NCI-H1092 (cell line): ENCODE data around the gene DRAM1.
"Not testable (repeated sequence)": the region's sequence is repeated elsewhere in the genome, so short reads cannot be mapped to it uniquely, and the experiment has no call there.

Source experiments
- DNase-seq: peaks from one replicate; lab custom pipeline; 2025; lab: John Stamatoyannopoulos, UW

Gene DRAM1

GRCh38 chr12:101859664-101860607 lies 17.4 kb upstream of the DRAM1 start:
- no peak for DNase-seq

DNA sequence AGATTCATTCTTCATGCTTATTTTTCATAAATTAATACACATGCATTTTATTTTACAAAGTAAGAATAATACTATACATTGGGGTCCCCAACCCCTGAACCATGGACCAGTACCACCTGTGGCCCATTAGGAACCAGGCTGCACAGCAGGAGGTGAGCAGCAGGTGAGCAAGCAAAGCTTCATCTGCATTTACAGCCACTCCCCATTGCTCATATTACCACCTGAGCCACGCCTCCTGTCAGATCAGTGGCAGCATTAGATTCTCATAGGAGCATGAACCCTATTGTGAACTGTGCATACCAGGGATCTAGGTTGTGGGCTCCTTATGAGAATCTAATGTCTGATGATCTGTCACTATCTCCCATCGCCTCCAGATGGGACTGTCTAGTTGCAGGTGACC lies 15.7 kb upstream of the DRAM1 start:
- DNase-seq: not testable (repeated sequence)

DNA sequence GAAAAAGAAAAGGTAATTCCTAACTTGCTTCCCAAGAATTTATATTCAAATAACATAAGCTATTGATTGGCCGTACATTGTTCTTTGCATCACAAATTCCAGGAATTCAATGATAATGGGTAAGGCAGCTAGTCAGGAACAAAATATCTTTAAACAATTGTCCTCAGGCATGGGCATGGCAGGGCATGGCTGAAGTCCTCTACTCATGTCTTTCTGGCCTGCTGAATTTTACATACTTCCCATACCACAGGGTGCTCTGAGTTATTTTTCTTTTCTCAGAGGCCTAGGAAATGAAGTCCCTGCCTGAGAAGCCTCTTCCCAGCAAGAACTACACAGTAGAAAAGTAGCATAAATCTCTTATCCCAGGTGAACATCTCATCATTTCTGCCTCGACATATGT lies 15.1 kb upstream of the DRAM1 start:
- DNase-seq: no peak

GRCh38 chr12:101863981-101864380 lies 13.4 kb upstream of the DRAM1 start:
- DNase-seq: no peak

DNA sequence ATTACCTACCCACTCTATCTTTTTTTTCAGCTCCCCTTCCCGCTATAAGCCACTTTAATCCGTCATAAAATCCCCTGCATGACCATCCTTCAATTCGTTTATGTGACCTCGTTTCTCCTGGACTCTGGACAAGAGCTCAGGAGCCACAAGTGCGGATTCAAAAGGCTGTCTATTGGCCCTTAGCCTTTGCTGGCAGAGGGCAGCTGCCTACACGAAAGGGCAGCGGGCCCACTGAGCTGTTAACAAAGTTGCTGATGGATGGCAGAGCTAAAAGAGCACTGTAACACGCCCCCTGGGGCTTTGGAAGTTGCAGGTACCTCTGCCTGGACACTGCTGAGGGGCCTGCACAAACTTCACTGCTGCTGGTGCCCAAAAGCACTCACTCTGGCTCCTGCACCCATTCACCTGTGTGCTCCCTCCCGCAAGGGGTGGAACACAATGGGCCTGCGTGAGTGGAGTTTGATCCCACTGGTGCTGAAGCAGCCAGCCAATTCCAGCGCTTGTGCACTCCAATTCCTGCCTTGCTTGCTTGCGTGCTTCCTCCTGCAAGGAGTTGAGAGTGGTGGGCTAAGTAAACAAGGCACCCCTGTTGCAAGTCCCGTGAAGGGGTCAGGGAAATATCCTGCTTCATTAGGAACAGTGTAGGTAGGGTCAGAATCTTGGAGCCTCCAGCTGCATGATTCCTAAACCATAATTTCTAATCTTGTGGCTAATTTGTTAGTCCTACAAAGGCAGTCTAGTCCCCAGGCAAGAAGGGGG lies 10.6 kb upstream of the DRAM1 start:
- no peak for DNase-seq

DNA sequence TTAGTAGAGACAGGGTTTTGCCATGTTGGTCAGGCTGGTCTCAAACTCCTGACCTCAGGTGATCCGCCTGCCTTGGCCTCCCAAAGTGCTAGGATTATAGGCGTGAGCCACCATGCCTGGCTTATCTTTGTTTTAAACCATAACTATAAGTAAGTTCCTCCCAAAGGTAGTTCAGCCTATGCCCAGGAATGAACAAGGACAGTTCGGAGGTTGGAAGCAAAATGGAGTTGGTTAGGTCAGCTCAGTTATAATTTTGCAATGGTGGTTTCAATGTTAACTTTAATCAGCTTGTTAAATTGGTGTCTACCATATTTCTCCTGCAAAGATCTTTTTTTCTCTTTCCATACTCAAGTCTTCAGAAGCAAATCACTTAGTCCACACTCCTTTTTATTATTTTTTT lies 9.8 kb upstream of the DRAM1 start:
- DNase-seq: not testable (repeated sequence)

GRCh38 chr12:101870925-101871324 lies 6.5 kb upstream of the DRAM1 start:
- DNase-seq: no peak

GRCh38 chr12:101875162-101875561 lies 2.2 kb upstream of the DRAM1 start:
- no peak for DNase-seq

DNA sequence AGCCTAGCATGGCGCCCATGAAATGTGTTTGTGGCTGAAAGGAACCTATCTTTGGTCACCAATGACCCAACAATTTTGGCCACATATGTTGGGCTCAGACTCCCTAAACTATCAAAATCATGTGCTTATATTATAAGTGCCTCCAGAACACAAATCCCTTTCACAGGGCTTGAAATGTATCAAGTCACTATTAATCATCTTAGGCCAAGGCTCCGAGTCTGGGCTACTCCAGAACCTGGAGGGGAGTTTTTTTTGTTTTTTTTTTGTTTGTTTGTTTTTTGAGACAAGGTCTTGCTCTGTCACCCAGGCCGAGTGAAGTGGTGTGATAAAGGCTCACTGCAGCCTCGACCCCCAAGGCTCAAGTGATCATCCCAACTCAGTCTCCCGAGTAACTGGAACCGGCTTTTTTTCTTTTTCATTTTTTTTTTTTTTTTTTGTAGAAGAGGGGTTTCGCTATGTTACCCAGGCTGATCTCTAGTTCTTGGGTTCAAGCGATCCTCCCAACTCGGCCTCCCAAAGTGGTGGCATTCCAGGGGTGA lies 989 bp upstream of the DRAM1 start:
- no peak for DNase-seq

GRCh38 chr12:101877806-101878242 lies 444 bp downstream of the DRAM1 start:
- no peak for DNase-seq

GRCh38 chr12:101878243-101878821 lies 952 bp downstream of the DRAM1 start:
- no peak for DNase-seq

DNA sequence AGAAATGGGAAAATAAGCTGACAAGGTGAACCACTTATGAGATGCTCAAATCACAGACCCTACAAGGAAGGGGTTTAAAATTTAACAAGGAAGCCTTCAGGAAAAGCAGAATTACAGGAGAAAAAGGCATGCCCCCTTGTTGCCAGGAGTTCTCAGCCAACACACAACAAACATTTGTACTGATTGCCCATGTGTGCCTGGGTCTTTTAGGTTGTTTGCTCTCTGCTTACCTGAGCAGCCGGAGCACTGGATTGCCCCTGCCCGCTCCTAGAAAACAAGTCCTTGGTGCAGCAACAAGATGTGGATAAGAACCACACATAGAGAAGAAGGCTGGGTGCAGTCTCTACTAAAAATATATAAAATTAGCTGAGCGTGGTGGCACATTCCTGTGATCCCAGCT lies 3.4 kb downstream of the DRAM1 start:
- DNase-seq: no peak

DNA sequence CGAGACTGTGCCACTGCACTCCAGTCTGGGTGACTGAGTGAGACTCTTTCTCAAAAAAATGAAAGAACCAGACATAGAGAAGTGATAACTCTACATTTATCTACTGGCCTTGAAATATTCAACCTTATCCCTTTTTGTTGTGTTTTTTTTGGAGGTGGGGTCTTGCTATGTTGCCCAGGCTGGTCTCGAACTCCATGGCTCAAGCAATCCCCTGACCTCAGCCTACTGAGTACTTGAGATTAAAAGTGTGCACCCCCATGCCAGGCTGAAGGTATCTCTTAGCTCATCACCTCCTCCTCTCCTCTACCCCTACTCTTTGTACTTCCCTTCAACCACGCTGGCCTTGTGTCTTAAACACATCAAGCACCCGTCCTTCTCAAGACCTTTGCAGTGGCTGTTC lies 3.8 kb downstream of the DRAM1 start:
- no peak for DNase-seq

GRCh38 chr12:101884174-101884573 lies 6.8 kb downstream of the DRAM1 start:
- DNase-seq: no peak

- not testable (repeated sequence) for DNase-seq
Observed at GRCh38 chr12:101884781-101885340, 7.5 kb downstream of the DRAM1 start.

DNA sequence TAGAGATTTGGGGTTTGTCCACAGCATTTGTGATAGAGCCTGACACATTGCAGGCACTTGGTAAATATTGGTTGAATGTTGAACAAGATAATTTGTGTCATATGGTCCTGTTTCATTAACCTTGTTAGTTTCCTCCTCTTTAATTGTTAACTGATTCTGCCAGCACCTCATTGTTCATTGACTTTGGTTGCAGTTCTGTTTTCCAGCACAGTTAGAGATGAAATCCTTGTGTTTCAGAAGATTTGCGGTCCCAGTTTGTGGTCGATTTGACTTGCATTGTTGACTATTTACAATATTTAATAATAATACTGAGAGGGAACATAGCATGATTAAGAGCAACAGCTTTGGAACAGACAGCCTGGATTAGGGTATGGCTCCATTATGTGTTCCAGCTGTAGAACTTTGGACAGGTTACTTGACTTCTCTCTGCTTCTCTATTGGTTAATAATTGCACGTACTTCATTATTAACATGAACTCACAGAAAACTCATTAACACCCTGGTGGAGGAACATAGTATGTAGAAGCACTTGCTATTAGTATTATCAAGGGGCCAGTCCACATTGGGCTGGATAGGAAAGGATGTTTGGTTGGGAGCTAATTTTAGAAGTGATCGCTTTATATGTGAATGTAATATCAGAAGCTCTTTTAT lies 8.7 kb downstream of the DRAM1 start:
- DNase-seq: no peak

DNA sequence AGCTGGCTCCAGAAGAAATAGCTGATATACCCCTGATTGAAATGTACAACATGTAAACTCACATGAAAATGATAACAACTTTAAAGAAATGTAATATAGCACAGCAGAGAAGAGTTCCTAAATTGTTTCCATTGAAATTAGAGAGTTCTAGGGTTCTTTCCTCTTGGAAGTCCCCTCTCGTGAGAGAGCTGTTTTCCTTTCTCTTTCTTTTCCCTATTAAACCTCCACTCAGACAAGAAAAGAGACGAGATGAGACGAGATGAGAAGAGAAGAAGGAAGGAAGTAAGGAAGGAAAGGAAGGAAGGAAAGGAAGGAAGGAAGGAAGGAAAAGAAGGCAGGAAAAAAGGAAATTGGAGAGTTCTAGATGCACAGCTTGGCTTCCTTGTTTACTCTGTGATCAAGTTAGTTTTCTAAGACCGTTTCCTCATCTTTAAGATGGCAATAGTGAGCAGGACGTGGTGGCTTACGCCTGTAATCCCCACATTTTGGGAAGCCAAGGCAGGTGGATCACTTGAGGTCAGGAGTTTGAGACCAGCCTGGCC lies 11.9 kb downstream of the DRAM1 start:
- no peak for DNase-seq

DNA sequence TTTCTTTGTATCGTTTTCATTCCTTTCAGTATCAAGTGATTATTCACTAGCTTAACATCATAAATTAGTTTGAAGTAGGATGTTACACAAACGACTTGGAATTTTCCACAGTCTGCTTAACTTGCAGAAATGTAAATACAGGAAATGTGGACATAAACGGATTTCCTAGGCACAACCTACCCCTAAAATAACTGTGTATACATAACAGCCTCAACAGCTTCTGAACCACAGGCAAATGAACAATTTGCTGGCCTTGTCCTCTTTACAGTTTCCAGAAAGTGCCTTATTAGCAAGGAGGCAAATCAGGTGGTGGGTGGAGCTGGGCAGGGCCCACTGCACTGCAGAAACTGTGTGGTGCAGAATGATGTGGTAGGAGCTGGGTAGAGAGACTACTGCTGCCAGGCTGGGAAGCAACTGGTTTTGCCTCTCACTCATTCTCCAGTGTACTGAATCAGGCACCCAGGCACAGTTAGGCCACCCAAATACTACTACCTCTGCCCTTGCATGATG lies 14.1 kb downstream of the DRAM1 start:
- DNase-seq: no peak

GRCh38 chr12:101892794-101893193 lies 15.4 kb downstream of the DRAM1 start:
- DNase-seq: no peak

DNA sequence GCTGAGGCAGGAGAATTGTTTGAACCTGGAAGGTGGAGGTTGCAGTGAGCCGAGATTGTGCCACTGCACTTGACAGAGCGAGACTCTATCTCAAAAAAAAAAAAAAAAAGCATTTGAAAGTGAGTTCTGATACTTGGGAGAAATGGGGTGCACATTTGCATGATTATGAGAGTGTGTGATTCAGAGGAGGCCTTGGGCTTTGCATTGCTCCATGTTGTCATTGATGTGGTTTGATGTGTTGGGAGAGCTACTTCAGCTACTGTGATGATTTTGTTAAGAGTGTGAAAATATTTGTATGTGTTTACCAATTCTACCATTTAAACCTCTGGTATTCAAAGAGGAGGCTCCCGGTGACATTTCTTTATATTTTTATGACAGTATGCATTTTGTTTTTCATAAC lies 24.4 kb downstream of the DRAM1 start:
- DNase-seq: no peak

- DNase-seq: no peak
Observed at GRCh38 chr12:101902641-101903040, 25.3 kb downstream of the DRAM1 start.
